GM12873 (cell line): ENCODE results near the gene CLRN2.

ENCODE experiments used
- TF ChIP-seq, protein P1 (sequence below): IDR thresholded peaks from 2 replicates; pipeline ENCODE4 v1.5.1; 2012; ENCODE audit warnings: low read depth, mild to moderate bottlenecking, moderate library complexity, low read length, control low read depth; ENCODE audit not compliant: insufficient read depth; ENCODE audit errors: missing control alignments

CLRN2 gene

GRCh38 chr4:17515445-17516407 is 761 bp downstream of the CLRN2 start:
- TF ChIP-seq, protein P1, sequence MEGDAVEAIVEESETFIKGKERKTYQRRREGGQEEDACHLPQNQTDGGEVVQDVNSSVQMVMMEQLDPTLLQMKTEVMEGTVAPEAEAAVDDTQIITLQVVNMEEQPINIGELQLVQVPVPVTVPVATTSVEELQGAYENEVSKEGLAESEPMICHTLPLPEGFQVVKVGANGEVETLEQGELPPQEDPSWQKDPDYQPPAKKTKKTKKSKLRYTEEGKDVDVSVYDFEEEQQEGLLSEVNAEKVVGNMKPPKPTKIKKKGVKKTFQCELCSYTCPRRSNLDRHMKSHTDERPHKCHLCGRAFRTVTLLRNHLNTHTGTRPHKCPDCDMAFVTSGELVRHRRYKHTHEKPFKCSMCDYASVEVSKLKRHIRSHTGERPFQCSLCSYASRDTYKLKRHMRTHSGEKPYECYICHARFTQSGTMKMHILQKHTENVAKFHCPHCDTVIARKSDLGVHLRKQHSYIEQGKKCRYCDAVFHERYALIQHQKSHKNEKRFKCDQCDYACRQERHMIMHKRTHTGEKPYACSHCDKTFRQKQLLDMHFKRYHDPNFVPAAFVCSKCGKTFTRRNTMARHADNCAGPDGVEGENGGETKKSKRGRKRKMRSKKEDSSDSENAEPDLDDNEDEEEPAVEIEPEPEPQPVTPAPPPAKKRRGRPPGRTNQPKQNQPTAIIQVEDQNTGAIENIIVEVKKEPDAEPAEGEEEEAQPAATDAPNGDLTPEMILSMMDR = no peak

- TF ChIP-seq, protein P1 = no peak
Measured at GRCh38 chr4:17516980-17517379, 2.0 kb downstream of the CLRN2 start.

DNA sequence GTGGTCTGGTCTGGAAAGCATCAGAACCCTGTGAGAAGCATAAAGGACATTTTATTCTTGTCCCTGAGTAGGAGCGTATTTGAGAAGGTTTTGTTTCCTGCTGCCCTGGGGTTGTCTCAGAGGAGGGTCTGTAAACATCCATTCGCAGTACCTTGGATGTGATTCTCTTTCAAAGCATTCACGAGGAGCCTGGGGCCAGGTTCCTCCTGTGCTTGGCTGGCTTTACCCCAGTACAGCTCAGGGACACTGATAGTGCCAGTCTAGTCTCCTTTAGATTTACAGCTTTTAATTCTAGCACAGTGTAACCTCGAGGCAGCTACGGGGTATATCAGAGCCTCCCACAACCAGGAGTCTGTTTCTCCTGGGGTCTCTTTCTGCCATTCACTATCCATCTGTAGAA is 2.7 kb downstream of the CLRN2 start:
- TF ChIP-seq, protein P1 = no peak

- TF ChIP-seq, protein P1 = no peak
Measured at GRCh38 chr4:17521595-17521994, 6.6 kb downstream of the CLRN2 start.

GRCh38 chr4:17523662-17524061 is 8.7 kb downstream of the CLRN2 start:
- TF ChIP-seq, protein P1 = no peak

GRCh38 chr4:17526695-17527477 is 11.9 kb downstream of the CLRN2 start:
- TF ChIP-seq, protein P1 = no peak

GRCh38 chr4:17528551-17529165 is 13.7 kb downstream of the CLRN2 start:
- TF ChIP-seq, protein P1 = no peak
